Smooth muscle cell (in vitro differentiated cells): Measurements from ENCODE around the gene CCDC8. TPM values are rescaled to one million over a fixed set of nuclear protein-coding genes. Genes with fewer than 3 reads are reported as not detected.

ENCODE experiments used
- DNase-seq: peaks from one replicate; lab custom pipeline; 2025; ENCODE audit not compliant: unreplicated experiment; lab: John Stamatoyannopoulos, UW
- H2AFZ ChIP-seq: fragments of 200-600 bp; sonication (generic); 2 replicates; pipeline ENCODE4 v1.6.0; 2016; ENCODE audit warnings: antibody characterized with exemption, low read depth, mild to moderate bottlenecking
- H3F3A ChIP-seq: fragments of 200-600 bp; sonication (generic); 2 replicates; pipeline ENCODE4 v1.6.0; 2017; ENCODE audit warnings: antibody characterized with exemption, low read depth
- H3K27ac ChIP-seq: fragments of 200-600 bp; sonication (generic); 2 replicates; pipeline ENCODE4 v1.5.1; 2016; ENCODE audit warnings: low read depth, mild to moderate bottlenecking
- H3K27me3 ChIP-seq: fragments of 200-600 bp; sonication (generic); 2 replicates; pipeline ENCODE4 v1.6.1; 2016; ENCODE audit warnings: low read depth, mild to moderate bottlenecking
- H3K36me3 ChIP-seq: fragments of 200-600 bp; sonication (generic); 2 replicates; pipeline ENCODE4 v1.5.1; 2016; ENCODE audit warnings: low read depth
- H3K4me1 ChIP-seq: fragments of 200-600 bp; sonication (generic); 2 replicates; pipeline ENCODE4 v1.5.1; 2016; ENCODE audit warnings: low read depth
- H3K4me2 ChIP-seq: fragments of 200-600 bp; sonication (generic); 2 replicates; pipeline ENCODE4 v1.6.0; 2016; ENCODE audit warnings: mild to moderate bottlenecking
- H3K4me3 ChIP-seq: fragments of 200-600 bp; sonication (generic); 2 replicates; pipeline ENCODE4 v1.5.1; 2016; ENCODE audit warnings: mild to moderate bottlenecking
- H3K79me2 ChIP-seq: fragments of 200-600 bp; sonication (generic); 2 replicates; pipeline ENCODE4 v1.6.0; 2016; ENCODE audit warnings: low read depth, mild to moderate bottlenecking
- H3K9ac ChIP-seq: fragments of 200-600 bp; sonication (generic); 2 replicates; pipeline ENCODE4 v1.6.0; 2016; ENCODE audit warnings: low read depth
- H3K9me3 ChIP-seq: fragments of 200-600 bp; sonication (generic); replicated peaks from 2 replicates; pipeline ENCODE4 v1.5.1; 2016; ENCODE audit warnings: low read depth
- H4K20me1 ChIP-seq: fragments of 200-600 bp; sonication (generic); 2 replicates; pipeline ENCODE4 v1.6.0; 2016; ENCODE audit warnings: low read depth
- CTCF ChIP-seq: fragments of 200-600 bp; sonication (generic); IDR thresholded peaks from 2 replicates; pipeline ENCODE4 v1.5.1; 2017; ENCODE audit warnings: borderline replicate concordance, mild to moderate bottlenecking, antibody characterized with exemption; ENCODE audit not compliant: insufficient read depth, poor library complexity, severe bottlenecking
- WGBS: methylation state at CpG from one replicate; pipeline ENCODE4 v1.1.7; 2016; ENCODE audit warnings: low lambda C conversion rate; 5-methylcytosine and 5-hydroxymethylcytosine counted together
- polyA plus RNA-seq: library from polyadenylated mRNA; unstranded; fragments of >200 nt; fragmentation: Nextera tagmentation; extraction: Ambion mirVana; gene quantifications from 2 replicates; pipeline ENCODE4 v1.2.1, GENCODE V29; 2016
- total RNA-seq: library from RNA; depleted of rRNA; stranded (reverse); fragments of >200 nt; gene quantifications from 2 replicates; pipeline ENCODE4 v1.2.3, GENCODE V29; 2014

The CCDC8 gene
- total and polyA plus RNA-seq, 2 experiments from 2014 or later = 17.9 to 44.5 TPM

GRCh38 chr19:46426506-46427162, 13.3 kb upstream of the CCDC8 start:
- peak overlapping the region; percentile 40 for H3K9ac ChIP-seq
- 9% methylated on average over 32 of the region's 32 CpGs for WGBS
- peak overlapping the region; percentile 48 for H3K27ac ChIP-seq

GRCh38 chr19:46426035-46426505, 12.7 kb upstream of the CCDC8 start:
- Histone ChIP-seq H3K4me3 (peak overlapping the region; percentile 49), H3K27ac (peak overlapping the region; percentile 48), H3K4me2 (peak overlapping the region; percentile 88), H3K36me3 (no peaks in the 10 kb centered on the region), H2AFZ (peak overlapping the region; percentile 93), H3K9me3 (no peaks in the 10 kb centered on the region), H3F3A (no peaks in the 10 kb centered on the region), H3K4me1 (peaks cover 4% of the 10 kb centered on the region), H3K27me3 (peaks cover 19% of the 10 kb centered on the region), H3K9ac (no peak overlapping the region), H3K79me2 (no peaks in the 10 kb centered on the region), H4K20me1 (no peaks in the 10 kb centered on the region)
- WGBS = 32% methylated on average over 10 of the region's 10 CpGs
- no peak for DNase-seq
- TF ChIP-seq CTCF = no peak

More at GRCh38 chr19:46426506-46427162, 13.3 kb upstream of the CCDC8 start:
- Histone ChIP-seq H2AFZ (peak overlapping the region; percentile 93), H3K4me2 (peak overlapping the region; percentile 88), H3K27me3 (peaks cover 19% of the 10 kb centered on the region), H3K4me1 (peaks cover 4% of the 10 kb centered on the region), H3K36me3 (no peaks in the 10 kb centered on the region), H3K4me3 (peak overlapping the region; percentile 49), H3F3A (no peaks in the 10 kb centered on the region), H3K79me2 (no peaks in the 10 kb centered on the region), H3K9me3 (no peaks in the 10 kb centered on the region), H4K20me1 (no peaks in the 10 kb centered on the region)
- DNase-seq = peak; percentile 56
- TF ChIP-seq CTCF = no peak

GRCh38 chr19:46423188-46423587, 9.8 kb upstream of the CCDC8 start:
- Histone ChIP-seq H3F3A (no peaks in the 10 kb centered on the region), H3K36me3 (no peaks in the 10 kb centered on the region), H3K79me2 (no peaks in the 10 kb centered on the region), H3K4me3 (no peak overlapping the region), H3K27me3 (peaks cover 5% of the 10 kb centered on the region), H3K4me1 (no peaks in the 10 kb centered on the region), H3K27ac (peak overlapping the region; percentile 31), H2AFZ (no peak overlapping the region), H3K4me2 (no peak overlapping the region), H3K9ac (no peak overlapping the region), H4K20me1 (no peaks in the 10 kb centered on the region), H3K9me3 (no peaks in the 10 kb centered on the region)
- TF ChIP-seq CTCF = no peak
- DNase-seq = no peak
- 27% methylated on average over 5 of the region's 5 CpGs for WGBS

GRCh38 chr19:46422344-46422743, 9.0 kb upstream of the CCDC8 start:
- Histone ChIP-seq H3K36me3 (no peaks in the 10 kb centered on the region), H3K9me3 (no peaks in the 10 kb centered on the region), H3K4me1 (no peaks in the 10 kb centered on the region), H3K27ac (no peak overlapping the region), H3K9ac (no peak overlapping the region), H3F3A (no peaks in the 10 kb centered on the region), H2AFZ (no peak overlapping the region), H3K27me3 (no peaks in the 10 kb centered on the region), H3K4me2 (no peak overlapping the region), H3K4me3 (no peak overlapping the region), H4K20me1 (no peaks in the 10 kb centered on the region), H3K79me2 (no peaks in the 10 kb centered on the region)
- WGBS = 89% methylated on average over 2 of the region's 2 CpGs
- no peak for TF ChIP-seq CTCF
- no peak for DNase-seq
